ENCODE measurements around the gene NDUFB4. TPM values are rescaled to one million over a fixed set of nuclear protein-coding genes. Genes with fewer than 3 reads are reported as not detected.
"Not testable (repeated sequence)": the region's sequence is repeated elsewhere in the genome, so short reads cannot be mapped to it uniquely, and the experiment has no call there.

Gene NDUFB4
- total and polyA plus RNA-seq, 8 donors, result 43.0 to 153 (median 52.8) TPM

- ATAC-seq (no peak), DNase-seq (no peak), FAIRE-seq (no peak)
- H3K9me3 ChIP-seq, result no peaks in the 10 kb centered on the region
- no peak for TF ChIP-seq CTCF (IDR thresholded peaks at IDR 0.05)
- no peak overlapping the region for H3K27ac ChIP-seq
- peaks cover 0 to 17% (median 0%) of the 10 kb centered on the region in 3 donors for H3K36me3 ChIP-seq
- WGBS, 2 donors, result 45 to 49% methylated on average over 2 of the region's 2 CpGs
- intact Hi-C loops (cut with DNase I), result no loop called here
- H3K4me1 ChIP-seq, result no peaks in the 10 kb centered on the region
- no peaks in the 10 kb centered on the region for H3K27me3 ChIP-seq
- no peak overlapping the region for H3K4me3 ChIP-seq
Observed at GRCh38 chr3:120636795-120637401, 40.8 kb downstream of the NDUFB4 start.

GRCh38 chr3:120637851-120638559 lies 41.9 kb downstream of the NDUFB4 start:
- intact Hi-C loops (cut with DNase I), result no loop called here
- no peak for TF ChIP-seq CTCF (IDR thresholded peaks at IDR 0.05)
- WGBS, 2 donors, result 88 to 93% methylated on average over 6 of the region's 6 CpGs
- ATAC-seq (no peak), DNase-seq (no peak), FAIRE-seq (no peak)
- Histone ChIP-seq H3K27ac (no peak overlapping the region), H3K4me3 (no peak overlapping the region), H3K4me1 (no peaks in the 10 kb centered on the region), H3K27me3 (no peaks in the 10 kb centered on the region), H3K9me3 (no peaks in the 10 kb centered on the region), H3K36me3 (peaks cover 0 to 14% (median 0%) of the 10 kb centered on the region in 3 donors)

GRCh38 chr3:120638820-120639219 lies 42.7 kb downstream of the NDUFB4 start:
- ATAC-seq; intact Hi-C loops (cut with DNase I); H3K27ac ChIP-seq; H3K27me3 ChIP-seq; FAIRE-seq; H3K9me3 ChIP-seq; H3K4me1 ChIP-seq; H3K4me3 ChIP-seq; DNase-seq: not testable (repeated sequence)
- H3K36me3 ChIP-seq, result peaks cover 0 to 13% (median 0%) of the 10 kb centered on the region in 3 donors
- WGBS, 2 donors, result 95 to 99% methylated on average over 4 of the region's 4 CpGs

- no peak for ATAC-seq
- no peak for TF ChIP-seq CTCF (IDR thresholded peaks at IDR 0.05)
- WGBS, 2 donors, result 91 to 95% methylated on average over 1 of the region's 1 CpG
Observed at GRCh38 chr3:120640231-120640630, 44.1 kb downstream of the NDUFB4 start.

GRCh38 chr3:120641696-120642246 lies 45.6 kb downstream of the NDUFB4 start:
- Histone ChIP-seq H3K36me3 (peaks cover 0 to 30% (median 0%) of the 10 kb centered on the region in 3 donors), H3K27me3 (no peaks in the 10 kb centered on the region), H3K4me3 (no peak overlapping the region), H3K27ac (no peak overlapping the region), H3K4me1 (no peaks in the 10 kb centered on the region), H3K9me3 (no peaks in the 10 kb centered on the region)
- ATAC-seq (no peak), DNase-seq (no peak), FAIRE-seq (no peak)
- intact Hi-C loops (cut with DNase I), result no loop called here
- WGBS, 2 donors, result 93 to 96% methylated on average over 2 of the region's 2 CpGs
- TF ChIP-seq CTCF (IDR thresholded peaks at IDR 0.05), result no peak

More at GRCh38 chr3:120640231-120640630, 44.1 kb downstream of the NDUFB4 start:
- Histone ChIP-seq H3K27me3 (no peaks in the 10 kb centered on the region), H3K4me1 (no peaks in the 10 kb centered on the region), H3K27ac (no peak overlapping the region), H3K9me3 (no peaks in the 10 kb centered on the region), H3K4me3 (no peak overlapping the region), H3K36me3 (peaks cover 0 to 19% (median 0%) of the 10 kb centered on the region in 3 donors)
- DNase-seq (no peak), FAIRE-seq (no peak)
- intact Hi-C loops (cut with DNase I), result no loop called here

All from pancreas (tissue), 10 donors.